ENCODE measurements around the gene RFFL. TPM values are rescaled to one million over a fixed set of nuclear protein-coding genes. Genes with fewer than 3 reads are reported as not detected.

The RFFL gene
- total and polyA plus RNA-seq, 9 of the 15 experiments (the other 6 are each of a cell fraction or from before 2014, with no cell fraction given): 3.4 to 18.1 (median 12.8) TPM

DNA sequence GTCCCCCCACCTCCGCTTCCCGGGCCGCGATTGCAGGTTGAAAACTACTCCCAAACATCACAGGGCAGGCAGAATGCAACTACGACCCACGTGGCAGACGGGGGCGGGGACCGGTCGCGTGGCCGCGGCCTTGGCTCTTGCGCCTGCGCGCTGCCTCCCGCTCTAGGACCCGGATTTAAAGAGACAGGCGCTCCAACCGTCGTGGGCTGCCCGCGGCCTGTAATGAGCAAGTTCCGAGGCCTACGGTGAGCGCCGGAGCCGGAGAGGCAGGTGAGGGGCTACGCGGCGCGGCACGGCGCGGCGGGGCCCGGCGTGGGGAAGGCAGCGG lies 83.2 kb downstream of the RFFL start, which contains the start of gene LIG3 (continued):
- TF ChIP-seq, protein P1, sequence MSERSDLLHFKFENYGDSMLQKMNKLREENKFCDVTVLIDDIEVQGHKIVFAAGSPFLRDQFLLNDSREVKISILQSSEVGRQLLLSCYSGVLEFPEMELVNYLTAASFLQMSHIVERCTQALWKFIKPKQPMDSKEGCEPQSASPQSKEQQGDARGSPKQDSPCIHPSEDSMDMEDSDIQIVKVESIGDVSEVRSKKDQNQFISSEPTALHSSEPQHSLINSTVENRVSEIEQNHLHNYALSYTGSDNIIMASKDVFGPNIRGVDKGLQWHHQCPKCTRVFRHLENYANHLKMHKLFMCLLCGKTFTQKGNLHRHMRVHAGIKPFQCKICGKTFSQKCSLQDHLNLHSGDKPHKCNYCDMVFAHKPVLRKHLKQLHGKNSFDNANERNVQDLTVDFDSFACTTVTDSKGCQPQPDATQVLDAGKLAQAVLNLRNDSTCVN (CRISPR knock-in tag; IDR thresholded peaks at IDR 0.05): no peak
- 0 out of 2 replicates have a peak, but pooled peaks have one; percentile 12 for TF ChIP-seq SMC3 (conservative IDR thresholded peaks at IDR 0.05; ENCODE audit: insufficient read depth, low read depth, low read length)
- TF ChIP-seq ZNF830 (CRISPR knock-in tag; IDR thresholded peaks at IDR 0.05): no peak
- TF ChIP-seq SRSF3 (IDR thresholded peaks at IDR 0.05; ENCODE audit: insufficient read depth, low read length): no peak
- TF ChIP-seq, protein P2, sequence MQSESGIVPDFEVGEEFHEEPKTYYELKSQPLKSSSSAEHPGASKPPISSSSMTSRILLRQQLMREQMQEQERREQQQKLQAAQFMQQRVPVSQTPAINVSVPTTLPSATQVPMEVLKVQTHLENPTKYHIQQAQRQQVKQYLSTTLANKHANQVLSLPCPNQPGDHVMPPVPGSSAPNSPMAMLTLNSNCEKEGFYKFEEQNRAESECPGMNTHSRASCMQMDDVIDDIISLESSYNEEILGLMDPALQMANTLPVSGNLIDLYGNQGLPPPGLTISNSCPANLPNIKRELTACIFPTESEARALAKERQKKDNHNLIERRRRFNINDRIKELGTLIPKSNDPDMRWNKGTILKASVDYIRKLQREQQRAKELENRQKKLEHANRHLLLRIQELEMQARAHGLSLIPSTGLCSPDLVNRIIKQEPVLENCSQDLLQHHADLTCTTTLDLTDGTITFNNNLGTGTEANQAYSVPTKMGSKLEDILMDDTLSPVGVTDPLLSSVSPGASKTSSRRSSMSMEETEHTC (IDR thresholded peaks at IDR 0.05): peak; percentile 91
- no peak for TF ChIP-seq ZNF384 (IDR thresholded peaks at IDR 0.05; ENCODE audit: low read depth, low read length)
- TF ChIP-seq TFAM (CRISPR knock-in tag; conservative IDR thresholded peaks at IDR 0.05): no peak
- no peak for TF ChIP-seq SMAD2 (IDR thresholded peaks at IDR 0.05; ENCODE audit: low read depth, low read length)
- TF ChIP-seq HNRNPUL1 (IDR thresholded peaks at IDR 0.05; ENCODE audit: low read length): no peak
- peak; percentile 82 for TF ChIP-seq ZBTB2 (IDR thresholded peaks at IDR 0.05)
- TF ChIP-seq RBM14 (IDR thresholded peaks at IDR 0.05; ENCODE audit: borderline replicate concordance, insufficient read depth, low read depth, low read length): no peak
- no peak for TF ChIP-seq BACH1 (tag; IDR thresholded peaks at IDR 0.05)
- TF ChIP-seq ZNF589 (CRISPR knock-in tag; IDR thresholded peaks at IDR 0.05; ENCODE audit: low read depth): no peak
- TF ChIP-seq BMI1 (IDR thresholded peaks at IDR 0.05; ENCODE audit: low read length): no peak
- TF ChIP-seq BRD4 (IDR thresholded peaks at IDR 0.05): no peak
- TF ChIP-seq FOXM1 (IDR thresholded peaks at IDR 0.05; ENCODE audit: low read depth): 0 out of 2 replicates have a peak, but pooled peaks have one; percentile 4
- no peak for TF ChIP-seq FOXM1 (CRISPR knock-in tag; IDR thresholded peaks at IDR 0.05; ENCODE audit: low read depth)
- TF ChIP-seq ZNF785 (CRISPR knock-in tag; IDR thresholded peaks at IDR 0.05): no peak
- TF ChIP-seq MBD2 (IDR thresholded peaks at IDR 0.05; ENCODE audit: borderline replicate concordance, low read depth): peak; percentile 43; the same call in 1 of the 2 replicates
- no peak for TF ChIP-seq HDAC3 (IDR thresholded peaks at IDR 0.05; ENCODE audit: borderline replicate concordance, partially characterized antibody)
- no peak for TF ChIP-seq TSC22D4 (tag; IDR thresholded peaks at IDR 0.05)
- no peak for TF ChIP-seq ZNF57 (CRISPR knock-in tag; IDR thresholded peaks at IDR 0.05)
- TF ChIP-seq, protein P3, sequence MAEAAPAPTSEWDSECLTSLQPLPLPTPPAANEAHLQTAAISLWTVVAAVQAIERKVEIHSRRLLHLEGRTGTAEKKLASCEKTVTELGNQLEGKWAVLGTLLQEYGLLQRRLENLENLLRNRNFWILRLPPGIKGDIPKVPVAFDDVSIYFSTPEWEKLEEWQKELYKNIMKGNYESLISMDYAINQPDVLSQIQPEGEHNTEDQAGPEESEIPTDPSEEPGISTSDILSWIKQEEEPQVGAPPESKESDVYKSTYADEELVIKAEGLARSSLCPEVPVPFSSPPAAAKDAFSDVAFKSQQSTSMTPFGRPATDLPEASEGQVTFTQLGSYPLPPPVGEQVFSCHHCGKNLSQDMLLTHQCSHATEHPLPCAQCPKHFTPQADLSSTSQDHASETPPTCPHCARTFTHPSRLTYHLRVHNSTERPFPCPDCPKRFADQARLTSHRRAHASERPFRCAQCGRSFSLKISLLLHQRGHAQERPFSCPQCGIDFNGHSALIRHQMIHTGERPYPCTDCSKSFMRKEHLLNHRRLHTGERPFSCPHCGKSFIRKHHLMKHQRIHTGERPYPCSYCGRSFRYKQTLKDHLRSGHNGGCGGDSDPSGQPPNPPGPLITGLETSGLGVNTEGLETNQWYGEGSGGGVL (CRISPR knock-in tag; IDR thresholded peaks at IDR 0.05): no peak
- TF ChIP-seq ZKSCAN1 (IDR thresholded peaks at IDR 0.05; ENCODE audit: low read depth, low read length): no peak

Measured in K562 (cell line).